Activated CD4-positive, CD25-positive, alpha-beta regulatory T cell treated with anti-CD3 and anti-CD28 coated beads, Interleukin-2, amount 50 U/mL, for 16 hours (primary cell): ENCODE measurements around the gene SMC2.

Experiments used
- DNase-seq: peaks from one replicate; pipeline ENCODE4 v3.0.0-alpha.2; 2020; ENCODE audit warnings: low read depth, low spot score

The SMC2 gene

GRCh38 chr9:104104360-104104759 is 10.3 kb downstream of the SMC2 start:
- no peak for DNase-seq

GRCh38 chr9:104107799-104108198 is 13.7 kb downstream of the SMC2 start:
- no peak for DNase-seq

- DNase-seq, result no peak
These were observed 14.2 kb downstream of the SMC2 start for GRCh38 chr9:104108315-104108714.

- no peak for DNase-seq
These were observed 16.4 kb downstream of the SMC2 start for GRCh38 chr9:104110509-104110908.

GRCh38 chr9:104118916-104119315 is 24.8 kb downstream of the SMC2 start:
- DNase-seq, result no peak

GRCh38 chr9:104121022-104121421 is 26.9 kb downstream of the SMC2 start:
- no peak for DNase-seq

- no peak for DNase-seq
These were observed 44.2 kb downstream of the SMC2 start for GRCh38 chr9:104138243-104138868.

- DNase-seq, result no peak
These were observed 48.9 kb downstream of the SMC2 start for GRCh38 chr9:104142799-104143549.

GRCh38 chr9:104143550-104143910 is 49.4 kb downstream of the SMC2 start:
- DNase-seq, result no peak

- DNase-seq, result no peak
These were observed 50.2 kb downstream of the SMC2 start for GRCh38 chr9:104144336-104144735.

GRCh38 chr9:104173067-104173466 is 79.0 kb downstream of the SMC2 start:
- no peak for DNase-seq

GRCh38 chr9:104177003-104177611 is 83.0 kb downstream of the SMC2 start:
- no peak for DNase-seq

- DNase-seq, result no peak
These were observed 83.6 kb downstream of the SMC2 start for GRCh38 chr9:104177676-104178075.
